GM21786 (cell line): ENCODE data around the gene EIF1AD.
A peak's percentile ranks its signal among the peaks of the same experiment; 100 is the strongest.
"Not testable (repeated sequence)": the region's sequence is repeated elsewhere in the genome, so short reads cannot be mapped to it uniquely, and the experiment has no call there.

Experiments
- ATAC-seq: cut with Tn5 transposase; IDR thresholded peaks from one replicate; pipeline ENCODE4 v1.9.1; 2021; ENCODE audit not compliant: unreplicated experiment

Gene EIF1AD, protein sequence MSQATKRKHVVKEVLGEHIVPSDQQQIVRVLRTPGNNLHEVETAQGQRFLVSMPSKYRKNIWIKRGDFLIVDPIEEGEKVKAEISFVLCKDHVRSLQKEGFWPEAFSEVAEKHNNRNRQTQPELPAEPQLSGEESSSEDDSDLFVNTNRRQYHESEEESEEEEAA

GRCh38 chr11:66001942-66002647 is at the start of gene EIF1AD, which contains the start of gene BANF1:
EIF1AD (minus strand) TSS chr11:66002157; CDS start chr11:66000389, 1,768 bp downstream.
BANF1 (plus strand) TSS chr11:66002503; CDS start chr11:66003251, 748 bp downstream.
- peak; percentile 76 for ATAC-seq

- no peak for ATAC-seq
Measured at GRCh38 chr11:66051371-66051765, 49.4 kb upstream of the EIF1AD start.

GRCh38 chr11:66050581-66051231 is 48.7 kb upstream of the EIF1AD start:
- ATAC-seq: no peak

DNA sequence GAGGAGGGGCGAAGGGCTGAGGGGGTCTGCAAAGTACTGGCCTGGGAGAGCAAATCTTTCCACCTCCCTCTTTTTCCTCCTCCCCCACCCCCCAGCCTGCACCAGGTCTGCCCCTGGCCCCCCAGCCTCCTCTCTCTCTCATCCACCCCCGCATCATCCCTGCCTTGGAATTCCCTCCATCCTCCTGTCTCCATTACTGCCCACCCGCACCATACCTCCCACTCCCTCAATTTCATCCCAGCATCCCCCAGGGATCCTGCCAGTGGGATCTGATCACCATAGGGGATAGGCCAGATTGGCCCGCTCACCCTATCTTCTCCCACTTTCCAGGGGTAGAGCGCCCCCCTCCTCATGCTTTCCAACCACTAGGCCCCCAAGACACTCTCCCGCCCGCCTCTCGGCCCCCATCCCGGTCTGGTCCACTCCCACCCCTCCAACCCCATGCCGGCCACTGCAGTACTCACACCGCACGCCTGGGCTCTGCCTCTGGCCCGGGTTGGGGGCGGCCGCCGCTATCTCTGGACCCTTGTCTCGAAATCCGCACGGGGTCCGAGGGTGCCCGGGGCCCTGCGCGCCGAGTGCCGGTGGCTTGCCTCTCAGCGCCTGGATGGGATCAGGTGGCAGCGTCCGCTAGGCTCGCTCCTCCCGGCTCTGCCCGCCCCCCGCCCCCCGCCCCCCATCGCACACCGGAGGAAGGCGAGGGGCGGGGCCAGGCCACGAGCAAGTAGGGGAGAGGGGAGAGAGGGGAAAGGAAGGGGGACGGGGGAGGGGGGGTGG is 46.8 kb upstream of the EIF1AD start, which contains the start of gene GAL3ST3:
Gene GAL3ST3, minus strand, starts transcription at position 615 of the 777 bp plus-strand sequence. CDS start 3,746 bp downstream, outside the sequence.
- no peak for ATAC-seq

GRCh38 chr11:66047541-66048365 is 45.8 kb upstream of the EIF1AD start:
- ATAC-seq: no peak

- no peak for ATAC-seq
Measured at GRCh38 chr11:66046901-66047300, 44.9 kb upstream of the EIF1AD start.

DNA sequence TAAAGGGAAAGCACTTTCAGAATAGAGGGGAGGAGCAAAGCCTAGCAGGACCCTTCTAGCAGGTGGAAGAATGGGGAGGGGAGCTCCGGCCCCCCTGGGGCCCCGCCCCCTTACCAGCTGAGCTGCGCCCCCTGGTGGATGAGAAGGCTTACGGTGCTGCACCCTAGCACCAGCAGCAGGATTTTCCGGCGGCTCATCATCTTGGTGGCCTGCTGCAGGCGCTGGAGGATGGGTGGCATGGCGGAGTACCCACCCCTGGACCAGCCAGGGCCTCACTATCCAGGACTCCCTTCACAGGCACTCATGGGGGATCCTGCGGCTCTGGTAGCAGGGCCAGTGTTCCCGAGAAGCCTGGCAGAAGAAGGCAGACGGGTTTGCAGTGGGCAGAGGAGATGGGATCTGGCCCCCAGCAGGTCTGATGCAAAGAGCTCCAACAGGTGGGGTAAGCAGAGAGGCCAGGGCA is 43.3 kb upstream of the EIF1AD start:
- no peak for ATAC-seq

- ATAC-seq: no peak
Measured at GRCh38 chr11:66044757-66045156, 42.8 kb upstream of the EIF1AD start.

DNA sequence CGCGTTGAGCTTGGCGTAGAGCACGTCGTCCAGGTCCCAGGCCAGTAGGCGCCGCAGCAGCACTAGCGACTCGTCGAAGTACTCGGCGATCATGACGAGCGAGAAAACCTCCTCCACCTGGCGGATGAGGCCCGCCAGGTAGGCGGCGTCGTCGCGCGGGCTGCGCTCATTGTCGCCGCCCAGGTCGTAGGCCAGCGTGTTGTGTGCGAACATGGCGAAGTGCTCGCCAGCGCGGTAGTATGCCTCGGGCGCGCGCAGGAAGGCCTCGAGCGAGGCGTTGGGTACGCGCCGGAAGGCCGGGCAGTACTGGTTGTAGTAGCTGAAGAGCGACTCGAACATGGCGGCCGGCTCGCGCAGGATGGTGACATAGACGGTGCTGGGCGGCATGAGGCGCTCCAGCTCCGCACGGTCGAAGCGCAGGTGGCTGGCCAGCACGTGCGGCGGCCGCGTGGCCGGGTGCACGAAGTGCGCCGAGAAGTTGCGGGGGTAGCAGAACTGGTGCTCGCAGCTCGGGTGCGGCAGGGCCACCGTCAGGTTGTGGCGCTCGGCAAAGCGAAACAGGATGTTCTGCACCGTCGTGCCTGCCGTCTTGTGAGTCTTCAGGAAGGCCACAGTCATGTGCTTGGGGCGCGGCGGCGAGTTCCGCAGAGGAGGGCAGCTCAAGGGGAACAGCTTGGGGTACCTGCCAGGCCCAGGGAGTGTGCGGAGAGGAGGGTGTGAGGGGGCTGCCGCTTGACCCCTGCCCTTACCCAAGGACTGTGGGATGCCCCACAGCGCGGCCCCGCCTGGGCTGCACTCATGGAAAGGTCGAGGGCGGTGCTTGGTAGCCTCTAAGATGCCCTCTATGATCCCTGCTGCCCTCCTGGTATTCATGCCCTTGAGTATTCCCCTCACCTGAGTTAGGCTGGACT is 41.3 kb upstream of the EIF1AD start:
- no peak for ATAC-seq

- no peak for ATAC-seq
Measured at GRCh38 chr11:66042227-66042995, 40.5 kb upstream of the EIF1AD start.

GRCh38 chr11:66039765-66040164 is 37.8 kb upstream of the EIF1AD start:
- ATAC-seq: no peak

GRCh38 chr11:66037327-66037726 is 35.4 kb upstream of the EIF1AD start:
- ATAC-seq: no peak

GRCh38 chr11:66036334-66036710 is 34.4 kb upstream of the EIF1AD start:
- no peak for ATAC-seq

GRCh38 chr11:66035653-66036333 is 33.8 kb upstream of the EIF1AD start:
- no peak for ATAC-seq

GRCh38 chr11:66032957-66033735 is 31.2 kb upstream of the EIF1AD start:
- no peak for ATAC-seq

DNA sequence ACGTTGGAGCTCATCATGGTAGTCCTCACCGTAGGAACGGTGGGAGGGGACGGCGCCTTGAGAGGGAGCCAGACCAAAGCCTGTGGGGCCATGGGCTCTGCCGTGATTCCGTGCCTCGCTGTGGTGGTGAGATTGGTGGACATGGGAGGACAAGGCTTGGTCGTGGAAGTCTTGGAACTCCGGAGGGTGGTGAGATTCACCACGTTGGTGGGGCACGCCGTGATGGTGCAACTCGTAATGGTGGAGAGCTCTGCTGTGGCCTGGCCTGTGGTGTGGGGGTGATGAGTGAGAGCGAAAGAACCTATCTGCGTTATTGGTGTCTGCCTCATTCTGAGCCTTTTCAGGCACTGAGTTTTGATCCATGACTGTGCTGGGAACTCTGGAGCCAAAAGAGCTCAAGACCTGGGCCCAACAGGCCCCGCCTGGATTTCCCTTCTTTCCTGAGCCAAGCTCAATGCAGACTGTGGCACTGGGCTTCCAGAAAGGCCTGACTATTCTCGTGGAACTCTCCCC is 24.1 kb upstream of the EIF1AD start, which contains the start of gene CATSPER1:
Gene CATSPER1, minus strand, starts transcription at position 463 of the 513 bp plus-strand sequence. Its CDS starts 100 bp downstream, at position 363.
- ATAC-seq: no peak

DNA sequence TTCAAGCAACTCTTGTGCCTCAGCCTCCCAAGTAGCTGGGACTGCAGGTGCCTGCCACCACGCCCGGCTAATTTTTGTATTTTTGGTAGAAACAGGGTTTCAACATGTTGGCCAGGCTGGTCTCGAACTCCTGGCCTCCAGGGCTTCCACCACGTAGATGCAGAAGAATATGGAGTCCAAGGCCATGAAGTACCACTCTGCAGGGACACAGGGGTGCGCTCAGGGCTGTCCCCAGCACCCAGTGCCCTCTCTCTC is 21.2 kb upstream of the EIF1AD start:
- not testable (repeated sequence) for ATAC-seq
